Measurements from ENCODE around the gene AFF3.
"Not testable (repeated sequence)": the region's sequence is repeated elsewhere in the genome, so short reads cannot be mapped to it uniquely, and the experiment has no call there.

DNA sequence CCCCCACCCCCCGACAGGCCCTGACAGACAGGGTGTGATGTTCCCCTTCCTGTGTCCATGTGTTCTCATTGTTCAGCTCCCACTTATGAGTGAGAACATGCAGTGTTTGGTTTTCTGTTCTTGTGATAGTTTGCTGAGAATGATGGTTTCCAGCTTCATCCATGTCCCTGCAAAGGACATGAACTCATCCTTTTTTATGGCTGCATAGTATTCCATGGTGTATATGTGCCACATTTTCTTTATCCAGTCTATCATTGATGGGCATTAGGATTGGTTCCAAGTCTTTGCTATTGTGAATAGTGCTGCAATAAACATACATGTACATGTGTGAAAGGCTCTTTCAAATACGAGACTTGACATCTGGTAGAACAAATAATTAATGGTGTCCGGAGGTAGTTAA lies 208.9 kb downstream of the AFF3 start:
- TF ChIP-seq EZH2 (optimal IDR thresholded peaks at IDR 0.05; ENCODE audit: low read depth, low read length), result not testable (repeated sequence)
- TF ChIP-seq, protein P1, sequence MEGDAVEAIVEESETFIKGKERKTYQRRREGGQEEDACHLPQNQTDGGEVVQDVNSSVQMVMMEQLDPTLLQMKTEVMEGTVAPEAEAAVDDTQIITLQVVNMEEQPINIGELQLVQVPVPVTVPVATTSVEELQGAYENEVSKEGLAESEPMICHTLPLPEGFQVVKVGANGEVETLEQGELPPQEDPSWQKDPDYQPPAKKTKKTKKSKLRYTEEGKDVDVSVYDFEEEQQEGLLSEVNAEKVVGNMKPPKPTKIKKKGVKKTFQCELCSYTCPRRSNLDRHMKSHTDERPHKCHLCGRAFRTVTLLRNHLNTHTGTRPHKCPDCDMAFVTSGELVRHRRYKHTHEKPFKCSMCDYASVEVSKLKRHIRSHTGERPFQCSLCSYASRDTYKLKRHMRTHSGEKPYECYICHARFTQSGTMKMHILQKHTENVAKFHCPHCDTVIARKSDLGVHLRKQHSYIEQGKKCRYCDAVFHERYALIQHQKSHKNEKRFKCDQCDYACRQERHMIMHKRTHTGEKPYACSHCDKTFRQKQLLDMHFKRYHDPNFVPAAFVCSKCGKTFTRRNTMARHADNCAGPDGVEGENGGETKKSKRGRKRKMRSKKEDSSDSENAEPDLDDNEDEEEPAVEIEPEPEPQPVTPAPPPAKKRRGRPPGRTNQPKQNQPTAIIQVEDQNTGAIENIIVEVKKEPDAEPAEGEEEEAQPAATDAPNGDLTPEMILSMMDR (IDR thresholded peaks at IDR 0.05; ENCODE audit: low read length), result not testable (repeated sequence)
